Parathyroid adenoma (tissue), 2 donors: ENCODE data around the gene ZNF462.

ENCODE experiments used
- H2AFZ ChIP-seq: fragments of 300-600 bp; sonication (generic); one replicate; pipeline ENCODE4 v1.7.0; 2017; ENCODE audit warnings: antibody characterized with exemption, mild to moderate bottlenecking
- H3K27ac ChIP-seq: fragments of 300-600 bp; sonication (generic); one replicate; pipeline ENCODE4 v1.7.0; 2017
- H3K27me3 ChIP-seq: fragments of 300-600 bp; sonication (generic); one replicate; pipeline ENCODE4 v1.7.0; 2017; ENCODE audit warnings: low read length; ENCODE audit not compliant: control insufficient read depth, insufficient read depth
- H3K36me3 ChIP-seq: fragments of 300-600 bp; sonication (generic); one replicate; pipeline ENCODE4 v1.7.0; 2017; ENCODE audit warnings: low read length; ENCODE audit not compliant: control insufficient read depth, insufficient read depth
- H3K4me1 ChIP-seq: fragments of 300-600 bp; sonication (generic); one replicate; pipeline ENCODE4 v1.7.0; 2017; ENCODE audit warnings: control low read depth
- H3K4me2 ChIP-seq: fragments of 300-600 bp; sonication (generic); one replicate; pipeline ENCODE4 v1.7.0; 2017; ENCODE audit warnings: low read length
- H3K4me3 ChIP-seq: fragments of 300-600 bp; sonication (generic); one replicate; pipeline ENCODE4 v1.7.0; 2017; ENCODE audit warnings: low read depth, low read length
- H3K79me2 ChIP-seq: fragments of 300-600 bp; sonication (generic); one replicate; pipeline ENCODE4 v1.7.0; 2017; ENCODE audit warnings: control low read depth
- H3K9ac ChIP-seq: fragments of 300-600 bp; sonication (generic); one replicate; pipeline ENCODE4 v1.7.0; 2017; ENCODE audit warnings: mild to moderate bottlenecking
- H3K9me3 ChIP-seq: fragments of 300-600 bp; sonication (generic); one replicate; pipeline ENCODE4 v1.7.0; 2017; ENCODE audit warnings: low read length; ENCODE audit not compliant: control insufficient read depth
- TF ChIP-seq, protein P1 (sequence below): fragments of 300-600 bp; sonication (generic); IDR thresholded peaks from one replicate; pipeline ENCODE4 v1.7.0; 2017; ENCODE audit warnings: antibody characterized with exemption, mild to moderate bottlenecking
- donor health status: primary hyperparathyroidism.

The ZNF462 gene

DNA sequence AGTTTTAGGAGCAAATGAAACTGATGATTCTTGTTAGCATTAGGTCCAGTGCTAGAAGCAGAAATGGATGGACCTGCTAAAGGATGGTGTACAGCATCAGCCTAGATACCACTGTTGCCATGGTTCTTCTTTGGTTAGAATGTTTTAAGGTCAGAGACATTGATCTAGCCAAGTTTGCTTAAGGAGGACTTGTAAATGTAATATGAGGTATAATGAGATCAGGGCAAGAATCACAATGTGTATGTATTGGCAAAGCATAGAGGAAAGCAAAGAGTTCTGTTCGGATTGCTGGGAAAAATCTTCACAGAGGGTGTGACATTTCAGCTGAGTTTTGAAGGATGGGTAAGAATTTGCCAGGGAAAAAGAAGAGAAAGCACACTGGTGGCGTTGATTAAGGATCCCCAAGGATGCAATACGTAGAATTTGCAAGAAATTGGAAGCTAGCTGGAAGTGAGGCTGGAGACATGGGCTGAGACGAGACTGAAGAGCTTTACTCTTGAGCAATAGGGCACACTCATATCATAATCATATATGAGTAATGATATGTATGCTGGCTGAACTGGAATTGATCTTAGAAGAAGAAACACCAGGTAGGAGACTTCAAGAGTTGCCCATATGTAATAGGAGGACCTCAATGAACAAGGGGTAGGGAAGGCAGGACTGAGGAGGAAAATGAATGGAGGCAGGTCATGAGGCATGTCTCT lies 102.0 kb downstream of the ZNF462 start:
- Histone ChIP-seq H3K4me1 (peaks cover 2% of the 10 kb centered on the region), H3K27ac (no peak overlapping the region)

DNA sequence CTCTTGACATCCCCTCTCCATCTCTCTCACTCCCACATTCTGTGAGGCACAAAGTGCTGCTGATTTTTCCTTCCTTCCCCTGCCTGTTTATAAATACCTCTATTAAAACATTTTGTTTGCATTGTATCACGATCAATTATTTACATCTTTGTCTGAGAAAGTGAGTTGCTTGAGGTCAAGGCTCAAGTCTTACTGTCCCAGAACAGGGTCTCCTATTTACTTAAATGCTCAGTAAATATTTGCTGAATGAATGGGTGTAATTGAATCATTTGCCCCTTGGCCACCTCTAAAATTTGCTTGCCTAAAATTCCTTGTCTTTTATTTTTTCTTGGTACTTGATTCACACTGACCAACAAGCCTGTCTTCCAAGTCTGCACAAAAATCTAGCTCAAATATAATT lies 103.5 kb downstream of the ZNF462 start:
- Histone ChIP-seq H3K27me3 (no peaks in the 10 kb centered on the region), H3K9me3 (no peaks in the 10 kb centered on the region), H3K36me3 (no peaks in the 10 kb centered on the region), H2AFZ (no peak overlapping the region), H3K4me3 (no peak overlapping the region), H3K79me2 (peaks cover 3% of the 10 kb centered on the region), H3K9ac (no peak overlapping the region), H3K4me1 (peaks cover 2% of the 10 kb centered on the region), H3K4me2 (no peak overlapping the region), H3K27ac (no peak overlapping the region)
- TF ChIP-seq, protein P1, sequence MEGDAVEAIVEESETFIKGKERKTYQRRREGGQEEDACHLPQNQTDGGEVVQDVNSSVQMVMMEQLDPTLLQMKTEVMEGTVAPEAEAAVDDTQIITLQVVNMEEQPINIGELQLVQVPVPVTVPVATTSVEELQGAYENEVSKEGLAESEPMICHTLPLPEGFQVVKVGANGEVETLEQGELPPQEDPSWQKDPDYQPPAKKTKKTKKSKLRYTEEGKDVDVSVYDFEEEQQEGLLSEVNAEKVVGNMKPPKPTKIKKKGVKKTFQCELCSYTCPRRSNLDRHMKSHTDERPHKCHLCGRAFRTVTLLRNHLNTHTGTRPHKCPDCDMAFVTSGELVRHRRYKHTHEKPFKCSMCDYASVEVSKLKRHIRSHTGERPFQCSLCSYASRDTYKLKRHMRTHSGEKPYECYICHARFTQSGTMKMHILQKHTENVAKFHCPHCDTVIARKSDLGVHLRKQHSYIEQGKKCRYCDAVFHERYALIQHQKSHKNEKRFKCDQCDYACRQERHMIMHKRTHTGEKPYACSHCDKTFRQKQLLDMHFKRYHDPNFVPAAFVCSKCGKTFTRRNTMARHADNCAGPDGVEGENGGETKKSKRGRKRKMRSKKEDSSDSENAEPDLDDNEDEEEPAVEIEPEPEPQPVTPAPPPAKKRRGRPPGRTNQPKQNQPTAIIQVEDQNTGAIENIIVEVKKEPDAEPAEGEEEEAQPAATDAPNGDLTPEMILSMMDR, result no peak

More for the DNA sequence above, 102.0 kb downstream of the ZNF462 start:
- no peak overlapping the region for H3K4me3 ChIP-seq
- H3K9ac ChIP-seq, result no peak overlapping the region
- H3K79me2 ChIP-seq, result peaks cover 3% of the 10 kb centered on the region
- TF ChIP-seq, protein P1, result no peak
- H2AFZ ChIP-seq, result no peak overlapping the region
- no peaks in the 10 kb centered on the region for H3K36me3 ChIP-seq
- H3K4me2 ChIP-seq, result no peak overlapping the region
- H3K27me3 ChIP-seq, result no peaks in the 10 kb centered on the region
- H3K9me3 ChIP-seq, result no peaks in the 10 kb centered on the region

DNA sequence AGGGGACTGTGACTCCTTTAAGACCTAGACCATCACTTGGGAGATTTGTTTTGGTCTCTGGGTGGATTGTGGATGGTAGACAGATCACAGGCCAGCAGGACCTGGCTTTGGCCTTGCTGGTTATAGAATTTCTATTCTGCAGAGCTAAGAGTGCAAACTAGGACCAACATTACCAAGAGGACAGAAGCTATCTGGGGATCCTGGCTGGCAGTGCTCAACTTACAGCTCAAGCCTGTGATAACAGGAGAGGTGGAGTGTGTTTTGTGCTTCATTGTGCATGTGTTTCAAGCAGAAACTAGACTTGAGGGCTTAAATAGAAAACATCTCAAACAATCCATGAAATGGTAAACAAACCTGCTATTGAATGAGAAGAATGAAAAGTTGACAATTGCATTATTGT lies 106.7 kb downstream of the ZNF462 start:
- no peak overlapping the region for H3K4me3 ChIP-seq
- no peak overlapping the region for H3K4me2 ChIP-seq
- no peaks in the 10 kb centered on the region for H3K36me3 ChIP-seq
- no peak overlapping the region for H3K27ac ChIP-seq
- peaks cover 2% of the 10 kb centered on the region for H3K4me1 ChIP-seq
- H3K9me3 ChIP-seq, result no peaks in the 10 kb centered on the region
- no peaks in the 10 kb centered on the region for H3K27me3 ChIP-seq
- TF ChIP-seq, protein P1, result no peak
- peaks cover 3% of the 10 kb centered on the region for H3K79me2 ChIP-seq
- H2AFZ ChIP-seq, result no peak overlapping the region
- H3K9ac ChIP-seq, result no peak overlapping the region

DNA sequence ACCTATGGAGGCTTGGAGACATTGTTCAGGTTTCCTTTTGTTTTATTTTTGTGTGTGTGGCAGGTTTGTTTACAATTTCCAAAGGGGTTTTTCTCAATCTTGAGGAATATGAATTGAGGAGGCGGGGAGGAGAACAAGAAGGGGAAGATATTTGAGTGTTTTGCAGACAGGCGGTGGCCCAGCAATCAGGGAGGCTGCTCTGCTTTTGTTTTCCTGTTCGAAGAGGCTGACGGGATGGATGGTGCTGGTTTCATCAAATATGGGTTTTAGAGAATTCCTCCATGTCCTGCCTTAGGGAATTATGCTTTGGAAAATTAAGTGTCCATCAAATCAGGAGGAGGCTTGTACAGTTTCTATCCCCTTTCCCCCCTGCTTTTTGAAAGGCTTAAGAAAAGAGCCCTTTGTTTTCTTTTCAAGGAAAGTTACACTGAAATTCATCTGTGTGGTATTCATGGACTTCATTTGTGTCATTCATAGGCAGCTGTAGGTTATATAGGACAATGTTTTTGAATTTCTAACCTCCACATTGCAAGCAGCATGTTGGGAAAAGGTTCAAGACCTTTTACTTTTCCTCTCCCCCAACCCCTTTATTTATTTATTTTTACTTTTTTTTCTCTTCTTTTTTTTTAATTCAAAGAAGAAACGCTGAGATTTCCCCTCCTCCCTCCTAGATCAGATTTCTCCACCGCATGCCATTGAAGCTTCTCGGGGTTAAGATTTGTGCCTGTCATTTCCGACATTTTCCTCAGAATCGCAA lies 107.4 kb downstream of the ZNF462 start:
- no peak overlapping the region for H3K4me2 ChIP-seq
- H3K4me1 ChIP-seq, result peaks cover 2% of the 10 kb centered on the region
- no peak overlapping the region for H3K27ac ChIP-seq
- H3K4me3 ChIP-seq, result no peak overlapping the region
- H3K27me3 ChIP-seq, result no peaks in the 10 kb centered on the region
- TF ChIP-seq, protein P1, result no peak
- H3K9me3 ChIP-seq, result no peaks in the 10 kb centered on the region
- no peaks in the 10 kb centered on the region for H3K36me3 ChIP-seq
- H3K9ac ChIP-seq, result no peak overlapping the region
- no peak overlapping the region for H2AFZ ChIP-seq
- no peaks in the 10 kb centered on the region for H3K79me2 ChIP-seq
